Measurements from ENCODE around the gene SH3BP5.

SH3BP5 gene

GRCh38 chr3:15347063-15347736 lies 14.8 kb upstream of the SH3BP5 start:
- no peak for DNase-seq (ENCODE audit: low read depth)

- no peak for DNase-seq (ENCODE audit: low read depth)
Measured at GRCh38 chr3:15346516-15346915, 14.1 kb upstream of the SH3BP5 start.

- no peak for DNase-seq (ENCODE audit: low read depth)
Measured at GRCh38 chr3:15345608-15346137, 13.3 kb upstream of the SH3BP5 start.

GRCh38 chr3:15345066-15345607 lies 12.8 kb upstream of the SH3BP5 start:
- no peak for DNase-seq (ENCODE audit: low read depth)

GRCh38 chr3:15342945-15343344 lies 10.6 kb upstream of the SH3BP5 start:
- DNase-seq (ENCODE audit: low read depth) = no peak

- DNase-seq (ENCODE audit: low read depth) = no peak
Measured at GRCh38 chr3:15342246-15342645, 9.9 kb upstream of the SH3BP5 start.

- DNase-seq (ENCODE audit: low read depth) = no peak
Measured at GRCh38 chr3:15341030-15341726, 8.8 kb upstream of the SH3BP5 start.

GRCh38 chr3:15339786-15340215 lies 7.4 kb upstream of the SH3BP5 start:
- DNase-seq (ENCODE audit: low read depth) = no peak

GRCh38 chr3:15339001-15339400 lies 6.6 kb upstream of the SH3BP5 start:
- DNase-seq (ENCODE audit: low read depth) = no peak

DNA sequence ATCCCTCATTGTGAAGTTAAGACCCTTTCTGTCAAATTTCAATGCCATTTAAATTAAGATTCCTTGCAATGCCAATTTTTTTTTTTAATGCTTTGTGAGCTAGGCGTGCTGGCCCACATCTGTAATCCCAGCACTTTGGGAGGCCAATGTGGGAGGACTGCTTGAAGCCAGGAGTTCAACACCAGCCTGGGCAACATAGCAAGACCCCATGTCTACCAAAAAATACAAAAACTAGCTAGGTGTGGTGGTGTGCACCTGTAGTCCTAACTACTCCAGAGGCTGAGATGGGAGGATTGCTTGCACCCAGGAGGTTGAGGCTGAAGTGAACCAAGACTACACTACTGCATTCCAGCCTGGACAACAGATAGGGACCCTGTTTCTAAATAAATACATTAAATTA lies 5.6 kb upstream of the SH3BP5 start:
- DNase-seq (ENCODE audit: low read depth) = no peak

DNA sequence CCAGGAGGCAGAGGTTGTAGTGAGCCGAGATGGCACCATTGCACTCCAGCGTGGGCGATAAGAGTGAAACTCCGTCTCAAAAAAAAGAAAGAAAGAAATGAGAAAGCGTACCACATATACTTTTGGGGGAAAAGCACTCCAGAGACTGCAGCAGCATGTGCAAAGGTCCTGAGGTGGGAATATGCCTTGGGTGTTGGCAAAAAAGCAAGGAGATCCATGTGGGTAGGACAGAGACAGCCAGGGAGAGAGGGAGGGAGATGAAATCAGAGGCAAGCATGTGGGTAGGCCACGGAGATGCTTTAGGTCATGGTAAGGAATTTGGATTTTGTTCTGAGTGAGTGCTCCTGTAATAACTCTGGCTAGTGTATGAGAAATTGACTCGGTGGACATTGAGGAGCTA lies 3.7 kb upstream of the SH3BP5 start:
- no peak for DNase-seq (ENCODE audit: low read depth)

DNA sequence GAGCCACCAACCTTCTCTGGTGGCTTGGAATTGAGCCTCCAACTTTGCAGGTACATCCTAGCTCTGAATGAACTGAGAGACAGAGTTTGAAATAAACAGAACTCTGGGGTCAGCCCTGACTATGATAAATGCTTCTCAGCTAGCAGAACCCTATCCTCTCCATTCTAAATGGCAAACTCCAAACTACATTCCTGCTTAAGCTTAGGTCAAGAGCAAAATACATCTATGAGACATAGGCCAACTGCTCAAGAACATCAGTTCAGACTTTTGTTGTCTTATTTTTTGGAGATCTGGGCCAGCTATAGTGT lies 1.5 kb upstream of the SH3BP5 start:
- DNase-seq (ENCODE audit: low read depth) = no peak

GRCh38 chr3:15333099-15333955 lies 941 bp upstream of the SH3BP5 start:
- DNase-seq (ENCODE audit: low read depth) = no peak

- peak; percentile 32 for DNase-seq (ENCODE audit: low read depth)
Measured at GRCh38 chr3:15331606-15332404, 581 bp downstream of the SH3BP5 start.

DNA sequence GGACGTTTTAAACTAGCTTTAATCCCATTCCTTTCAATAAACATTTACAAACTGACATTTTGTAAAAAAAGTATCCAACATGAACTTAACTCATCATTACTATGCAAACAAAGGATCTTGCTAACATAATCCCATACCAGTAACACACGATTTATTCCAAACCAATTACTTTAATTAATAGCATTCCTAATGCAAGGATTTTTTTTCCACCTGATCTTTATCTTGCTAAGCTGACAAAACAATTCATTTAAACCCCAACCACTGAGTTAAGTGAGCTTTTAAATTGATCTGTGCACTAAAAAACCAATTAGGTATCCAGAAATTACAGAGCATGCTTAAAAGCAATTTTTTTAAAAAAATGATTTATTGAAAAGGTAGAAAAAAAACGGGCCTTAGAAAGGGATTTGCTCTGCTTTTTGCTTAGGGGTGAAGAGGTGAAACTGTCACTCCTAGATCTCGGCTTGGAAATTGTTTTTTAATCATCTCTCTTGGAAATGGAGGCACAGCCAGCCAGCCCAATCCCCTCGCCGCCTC lies 1.2 kb downstream of the SH3BP5 start:
- no peak for DNase-seq (ENCODE audit: low read depth)

DNA sequence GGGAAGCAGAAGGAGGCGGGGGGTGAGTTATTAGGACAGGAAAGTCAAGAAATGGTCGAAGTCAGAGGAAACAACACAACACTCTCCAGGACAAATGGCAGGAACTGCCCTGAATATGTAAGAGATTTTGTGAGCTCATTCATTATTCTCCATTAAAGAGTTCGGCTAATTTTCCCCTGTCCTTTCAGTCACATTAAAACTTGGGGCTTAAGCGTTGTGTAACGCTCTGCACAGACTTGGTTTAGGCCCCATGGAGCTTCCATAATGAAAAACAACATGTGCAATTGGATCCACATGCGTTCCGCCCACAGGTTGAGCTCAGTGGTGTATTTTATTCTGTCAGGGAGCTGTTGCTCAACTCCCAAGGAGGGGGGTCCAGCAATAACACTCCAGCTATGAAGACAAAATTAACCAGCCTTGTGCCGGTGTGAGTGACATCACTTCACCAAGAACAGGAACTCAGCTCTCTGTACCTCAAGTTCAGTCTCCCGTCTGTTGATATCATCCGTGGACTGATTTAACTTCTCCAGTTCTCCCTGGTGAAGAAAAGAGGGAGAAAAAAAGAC lies 2.3 kb downstream of the SH3BP5 start:
- DNase-seq (ENCODE audit: low read depth) = no peak

DNA sequence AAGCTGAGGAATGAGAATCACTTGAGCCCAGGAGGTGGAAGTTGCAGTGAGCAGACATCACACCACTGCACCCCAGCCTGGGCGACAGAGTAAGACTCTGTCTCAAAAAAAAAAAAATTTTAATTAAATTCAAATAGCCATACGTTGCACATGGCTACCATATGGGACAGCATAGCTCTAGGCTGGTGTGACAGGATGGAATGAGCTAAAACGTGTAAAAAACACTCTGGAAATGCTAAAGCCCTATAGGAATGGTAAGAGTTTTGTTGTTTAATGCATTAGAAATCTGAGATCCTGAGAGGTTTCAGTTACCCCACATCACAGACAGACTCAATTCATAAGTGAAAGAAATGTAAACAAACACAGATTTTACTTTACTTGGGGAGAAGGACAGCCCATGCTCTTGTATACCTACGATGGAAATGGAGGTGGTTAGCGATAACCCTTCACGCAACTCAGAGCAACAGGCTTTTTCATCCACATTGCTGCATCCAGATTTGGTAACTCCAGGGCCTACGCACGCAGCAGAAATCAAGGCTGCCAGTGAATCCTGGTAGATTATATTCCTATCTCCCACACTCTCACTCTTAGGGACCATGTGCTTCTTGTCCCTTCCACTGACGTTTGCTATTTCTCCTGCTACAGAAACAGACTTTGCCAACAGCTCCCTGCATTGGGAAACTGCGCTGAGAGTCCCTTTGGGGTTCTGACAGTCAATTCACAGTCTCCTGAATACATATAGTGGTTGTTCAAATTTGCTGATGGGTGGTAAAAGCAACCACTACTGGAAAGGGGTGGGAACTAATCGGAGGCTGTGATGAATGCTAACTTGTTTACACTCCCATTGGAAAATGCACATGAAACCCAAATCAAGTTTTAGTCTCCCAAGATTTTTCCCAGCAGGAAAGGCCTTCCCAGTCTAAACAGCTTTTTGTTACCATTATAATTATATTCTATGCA lies 3.1 kb downstream of the SH3BP5 start:
- DNase-seq (ENCODE audit: low read depth) = no peak

GRCh38 chr3:15327941-15328340 lies 4.4 kb downstream of the SH3BP5 start:
- no peak for DNase-seq (ENCODE audit: low read depth)

DNA sequence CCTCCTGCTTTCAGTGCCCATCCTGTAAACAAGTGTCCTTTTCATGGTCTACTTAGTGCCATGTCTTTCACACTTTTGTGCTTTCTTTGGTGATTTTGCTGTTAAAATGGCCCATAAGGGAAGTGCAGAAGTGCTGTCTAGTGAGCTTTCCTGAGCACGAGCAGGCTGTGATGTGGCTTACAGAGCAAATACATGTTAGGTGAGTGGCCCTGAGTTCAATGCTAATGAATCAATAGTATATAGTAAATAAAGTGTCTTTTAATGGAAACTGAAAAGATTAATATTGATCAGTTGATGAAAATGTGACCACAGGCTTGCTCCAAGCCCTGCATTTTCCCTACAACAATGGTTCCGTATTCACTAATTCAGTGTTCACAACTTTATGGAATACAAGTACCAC lies 5.7 kb downstream of the SH3BP5 start:
- no peak for DNase-seq (ENCODE audit: low read depth)

DNA sequence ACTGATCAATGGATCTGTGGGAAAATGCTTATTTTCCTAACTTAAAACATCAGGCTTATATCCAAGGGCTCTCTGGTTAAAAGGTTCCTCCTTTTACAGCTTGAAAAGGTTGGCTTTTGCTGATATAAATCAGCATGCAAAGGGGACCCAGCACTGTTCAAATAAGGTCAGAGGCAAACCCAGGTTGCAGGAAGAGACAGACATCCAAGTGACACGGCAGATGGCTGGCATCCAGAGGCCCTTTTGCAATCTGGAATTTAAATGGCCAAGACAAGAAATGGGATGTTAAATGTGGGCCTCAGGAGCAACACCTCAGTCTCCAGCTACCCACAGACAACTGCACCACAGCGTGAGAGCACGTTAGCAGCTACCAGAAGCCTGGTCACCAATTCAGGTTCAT lies 6.3 kb downstream of the SH3BP5 start:
- DNase-seq (ENCODE audit: low read depth) = no peak
